GM10266 (cell line): ENCODE measurements around the gene SPEF2.

ENCODE experiments used
- DNase-seq: peaks from one replicate; pipeline ENCODE4 v3.0.0; 2012; ENCODE audit errors: extremely low spot score
- TF ChIP-seq, protein P1 (sequence below): IDR thresholded peaks from 2 replicates; pipeline ENCODE4 v1.5.1; 2012; ENCODE audit warnings: mild to moderate bottlenecking, low read depth; ENCODE audit not compliant: control insufficient read depth, insufficient read depth; ENCODE audit errors: missing control alignments

The SPEF2 gene

DNA sequence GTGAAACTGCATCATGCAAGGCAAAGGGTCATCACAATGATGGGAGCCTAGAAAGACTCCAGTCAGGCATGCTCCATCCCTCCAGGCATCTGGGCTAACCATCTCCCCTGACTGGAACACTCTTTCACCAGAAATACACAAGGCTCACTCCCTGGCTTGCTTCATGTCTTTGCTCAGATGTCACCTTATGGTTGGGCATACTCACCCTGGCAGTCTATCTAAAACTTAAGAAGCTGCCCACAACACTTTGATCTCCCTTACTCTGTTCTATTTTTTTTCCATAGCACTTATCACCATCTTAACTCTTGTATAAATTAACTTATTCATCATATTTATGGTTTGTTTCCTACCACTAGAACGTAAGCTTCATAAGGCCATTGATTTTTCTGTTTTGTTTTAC lies 90.0 kb downstream of the SPEF2 start:
- no peak for DNase-seq
- TF ChIP-seq, protein P1, sequence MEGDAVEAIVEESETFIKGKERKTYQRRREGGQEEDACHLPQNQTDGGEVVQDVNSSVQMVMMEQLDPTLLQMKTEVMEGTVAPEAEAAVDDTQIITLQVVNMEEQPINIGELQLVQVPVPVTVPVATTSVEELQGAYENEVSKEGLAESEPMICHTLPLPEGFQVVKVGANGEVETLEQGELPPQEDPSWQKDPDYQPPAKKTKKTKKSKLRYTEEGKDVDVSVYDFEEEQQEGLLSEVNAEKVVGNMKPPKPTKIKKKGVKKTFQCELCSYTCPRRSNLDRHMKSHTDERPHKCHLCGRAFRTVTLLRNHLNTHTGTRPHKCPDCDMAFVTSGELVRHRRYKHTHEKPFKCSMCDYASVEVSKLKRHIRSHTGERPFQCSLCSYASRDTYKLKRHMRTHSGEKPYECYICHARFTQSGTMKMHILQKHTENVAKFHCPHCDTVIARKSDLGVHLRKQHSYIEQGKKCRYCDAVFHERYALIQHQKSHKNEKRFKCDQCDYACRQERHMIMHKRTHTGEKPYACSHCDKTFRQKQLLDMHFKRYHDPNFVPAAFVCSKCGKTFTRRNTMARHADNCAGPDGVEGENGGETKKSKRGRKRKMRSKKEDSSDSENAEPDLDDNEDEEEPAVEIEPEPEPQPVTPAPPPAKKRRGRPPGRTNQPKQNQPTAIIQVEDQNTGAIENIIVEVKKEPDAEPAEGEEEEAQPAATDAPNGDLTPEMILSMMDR, result no peak

DNA sequence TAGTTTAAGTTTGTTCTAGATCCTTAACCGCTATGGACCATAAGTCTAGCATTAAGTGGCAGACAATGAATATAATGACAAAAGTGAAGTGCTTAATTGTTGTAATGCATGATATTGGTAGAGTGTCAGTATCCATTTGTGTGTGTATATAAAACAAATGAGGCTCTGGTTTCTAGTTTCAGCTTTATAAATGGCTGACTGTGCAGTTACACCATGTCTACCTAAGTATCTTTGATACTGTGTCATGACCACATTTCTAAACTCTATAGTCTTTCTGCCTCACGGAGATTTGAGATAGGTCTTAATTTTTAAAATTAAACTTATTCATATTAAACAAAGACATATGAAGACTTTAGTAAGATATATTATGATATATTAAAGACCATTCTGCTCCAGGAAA lies 92.0 kb downstream of the SPEF2 start:
- no peak for DNase-seq
- TF ChIP-seq, protein P1, result no peak

DNA sequence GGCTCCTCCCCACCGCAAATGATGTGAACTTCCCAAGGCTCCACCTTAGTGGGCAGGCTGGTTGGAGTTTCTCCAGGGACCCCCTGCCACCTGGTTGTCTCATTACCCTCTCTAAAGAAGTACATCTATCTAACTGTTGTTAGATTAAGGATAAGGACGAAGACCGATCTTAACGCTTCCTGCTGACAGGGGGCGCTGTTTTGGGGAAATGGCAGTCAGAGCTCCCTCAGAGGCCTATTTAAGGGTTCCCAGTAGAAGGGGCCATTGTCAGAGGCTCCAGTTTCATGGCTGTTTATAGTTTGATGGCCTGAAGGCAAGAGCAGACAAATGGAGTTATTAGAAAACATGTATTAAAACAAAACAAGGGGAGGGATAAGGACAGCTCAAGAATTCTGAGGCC lies 100.1 kb downstream of the SPEF2 start:
- DNase-seq, result no peak
- TF ChIP-seq, protein P1, result no peak

DNA sequence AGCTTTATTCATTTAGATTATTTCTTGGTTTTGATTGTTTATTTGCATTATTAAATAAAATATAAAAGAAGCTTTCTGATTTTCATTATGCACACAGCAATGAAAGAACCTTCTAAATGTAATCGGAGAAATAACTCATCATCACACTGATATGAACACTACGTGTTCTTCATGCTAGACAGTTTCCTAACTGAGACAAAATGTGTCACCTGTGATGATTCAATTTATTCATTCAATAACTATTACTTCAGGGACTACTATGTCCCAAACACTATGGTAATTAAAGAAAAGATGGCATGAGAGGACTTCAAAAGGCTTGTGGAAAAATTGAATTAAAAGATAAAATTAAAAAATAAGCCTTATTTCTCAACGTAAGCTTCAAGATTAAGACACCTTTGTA lies 118.1 kb downstream of the SPEF2 start:
- TF ChIP-seq, protein P1, result no peak
- no peak for DNase-seq

DNA sequence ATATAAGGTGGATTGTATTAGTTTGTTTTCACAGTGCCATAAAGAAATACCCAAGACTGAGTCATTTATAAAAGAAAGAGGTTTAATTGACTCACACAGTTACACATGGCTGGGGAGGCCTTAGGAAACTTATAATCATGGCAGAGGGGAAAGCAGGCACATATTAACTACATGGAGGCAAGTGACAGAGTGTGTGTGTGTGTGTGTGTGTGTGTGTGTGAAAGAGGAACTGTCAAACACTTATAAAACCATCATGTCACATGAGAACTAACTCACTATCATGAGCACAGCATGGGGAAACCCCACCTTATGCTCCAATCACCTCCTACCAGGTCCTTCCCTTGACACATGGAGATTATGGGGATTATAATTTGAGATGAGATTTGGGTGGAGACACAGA lies 118.6 kb downstream of the SPEF2 start:
- no peak for DNase-seq
- TF ChIP-seq, protein P1, result no peak

DNA sequence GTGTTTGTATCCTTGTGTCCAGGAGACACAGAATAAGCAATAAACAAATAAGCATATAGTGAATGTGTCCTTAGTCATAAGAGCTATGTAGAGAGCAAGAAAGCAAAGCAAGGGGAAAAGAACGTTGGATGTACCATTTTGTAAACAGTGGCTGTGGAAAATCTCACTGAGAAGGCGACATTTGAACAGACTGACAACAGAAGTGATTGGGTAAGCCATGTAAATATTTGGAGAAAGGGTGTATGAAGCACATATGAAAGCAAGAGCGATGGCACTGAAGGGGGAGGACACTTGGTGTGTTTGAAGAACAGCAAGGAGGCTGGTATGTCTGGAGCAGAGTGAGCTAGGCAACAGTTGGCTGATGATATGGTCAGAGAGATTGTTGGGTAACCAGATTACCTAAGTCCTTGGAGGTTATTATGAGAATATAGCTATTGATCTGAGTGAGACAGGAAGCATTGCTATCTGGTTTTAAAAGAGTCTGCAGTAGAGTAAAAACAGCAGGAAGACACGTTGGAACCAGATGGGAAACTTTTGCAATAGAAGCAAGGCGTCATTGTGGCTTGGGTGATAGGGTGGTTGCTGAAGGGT lies 123.6 kb downstream of the SPEF2 start:
- TF ChIP-seq, protein P1, result no peak
- no peak for DNase-seq

DNA sequence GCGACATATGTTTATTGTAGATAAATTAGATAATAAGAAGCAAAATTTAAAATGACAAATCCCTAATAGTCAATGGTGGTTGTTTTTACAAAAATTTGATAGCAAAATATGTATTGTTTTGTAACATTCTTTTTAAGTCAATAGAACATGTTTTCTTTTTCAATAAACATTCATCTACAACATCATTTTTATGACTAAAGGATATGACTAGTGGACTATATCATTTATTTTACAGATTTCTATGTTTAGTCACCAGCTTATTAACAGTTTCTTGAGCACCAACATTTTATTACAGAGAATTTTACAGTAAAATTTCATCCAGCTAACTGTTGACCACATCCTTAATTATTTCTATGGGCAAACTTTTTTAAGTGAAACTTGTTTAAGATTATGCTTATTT lies 124.3 kb downstream of the SPEF2 start:
- TF ChIP-seq, protein P1, result no peak
- DNase-seq, result no peak
